MM.1S (cell line): ENCODE measurements around the gene WFIKKN1.

Experiments used
- CTCF ChIP-seq: fragments of 300-600 bp; sonication (generic); IDR thresholded peaks from 2 replicates; pipeline ENCODE4 v1.5.1; 2016; ENCODE audit warnings: antibody characterized with exemption, low read length, mixed read lengths
- EZH2 ChIP-seq: fragments of 300-600 bp; sonication (generic); optimal IDR thresholded peaks from 2 replicates; pipeline ENCODE3; 2017; ENCODE audit warnings: low read depth, mild to moderate bottlenecking, antibody characterized with exemption, low read length, mixed read lengths

- TF ChIP-seq CTCF = no peak
- no peak for TF ChIP-seq EZH2
Observed at GRCh38 chr16:630815-631405, at the start of gene WFIKKN1.
